HL-60/S4 treated with retinoic acid at 250 ng/mL for 4 days and 3 days (cell line): ENCODE data around the gene ADAMTS6.

Experiments
- in situ Hi-C: fragments of 300-500 bp; cut with MboI; formaldehyde crosslinking; loops from 2 replicates; pipeline ENCODE4 v1.7.0; 2022; ENCODE audit warnings: low sequenced_read_pairs

Gene ADAMTS6

GRCh38 chr5:65481635-65482295, at the start of gene ADAMTS6:
Gene ADAMTS6, minus strand, starts transcription at chr5:65481920. Its CDS starts 8,247 bp downstream, at chr5:65473673.
- in situ Hi-C loops: loop anchor here (25.0 kb wide), 1 partner anchor 669 kb away; no protein-coding TSS in a partner anchor

- in situ Hi-C loops: no loop called here
Observed at GRCh38 chr5:65530904-65531303, 49.2 kb upstream of the ADAMTS6 start.

GRCh38 chr5:65525726-65526125, 44.0 kb upstream of the ADAMTS6 start:
- in situ Hi-C loops: no loop called here

- in situ Hi-C loops: no loop called here
Observed at GRCh38 chr5:65512170-65512937, 30.6 kb upstream of the ADAMTS6 start.

GRCh38 chr5:65508978-65509377, 27.3 kb upstream of the ADAMTS6 start:
- in situ Hi-C loops: no loop called here

GRCh38 chr5:65506961-65507360, 25.2 kb upstream of the ADAMTS6 start:
- in situ Hi-C loops: no loop called here

GRCh38 chr5:65489119-65489518, 7.4 kb upstream of the ADAMTS6 start:
- in situ Hi-C loops: loop anchor here (25.0 kb wide), 1 partner anchor 677 kb away; no protein-coding TSS in a partner anchor

- in situ Hi-C loops: loop anchor here (25.0 kb wide), 1 partner anchor 676 kb away; no protein-coding TSS in a partner anchor
Observed at GRCh38 chr5:65488038-65488687, 6.4 kb upstream of the ADAMTS6 start.

- in situ Hi-C loops: loop anchor here (25.0 kb wide), 1 partner anchor 675 kb away; no protein-coding TSS in a partner anchor
Observed at GRCh38 chr5:65486803-65487202, 5.1 kb upstream of the ADAMTS6 start.

GRCh38 chr5:65485405-65485804, 3.7 kb upstream of the ADAMTS6 start:
- in situ Hi-C loops: loop anchor here (25.0 kb wide), 1 partner anchor 673 kb away; no protein-coding TSS in a partner anchor

- in situ Hi-C loops: loop anchor here (25.0 kb wide), 1 partner anchor 671 kb away; no protein-coding TSS in a partner anchor
Observed at GRCh38 chr5:65483546-65484346, 2.0 kb upstream of the ADAMTS6 start.

GRCh38 chr5:65482736-65483545, 1.2 kb upstream of the ADAMTS6 start:
- in situ Hi-C loops: loop anchor here (25.0 kb wide), 1 partner anchor 671 kb away; no protein-coding TSS in a partner anchor

- in situ Hi-C loops: loop anchor here (25.0 kb wide), 1 partner anchor 670 kb away; no protein-coding TSS in a partner anchor
Observed at GRCh38 chr5:65482296-65482735, 596 bp upstream of the ADAMTS6 start.

- in situ Hi-C loops: loop anchor here (25.0 kb wide), 1 partner anchor 669 kb away; no protein-coding TSS in a partner anchor
Observed at GRCh38 chr5:65481171-65481581, 544 bp downstream of the ADAMTS6 start.

GRCh38 chr5:65480306-65480865, 1.3 kb downstream of the ADAMTS6 start:
- in situ Hi-C loops: loop anchor here (25.0 kb wide), 1 partner anchor 668 kb away; no protein-coding TSS in a partner anchor

GRCh38 chr5:65479527-65479926, 2.2 kb downstream of the ADAMTS6 start:
- in situ Hi-C loops: loop anchor here (25.0 kb wide), 1 partner anchor 667 kb away; no protein-coding TSS in a partner anchor

GRCh38 chr5:65478336-65478735, 3.4 kb downstream of the ADAMTS6 start:
- in situ Hi-C loops: loop anchor here (25.0 kb wide), 1 partner anchor 666 kb away; no protein-coding TSS in a partner anchor

GRCh38 chr5:65475895-65476294, 5.8 kb downstream of the ADAMTS6 start:
- in situ Hi-C loops: loop anchor here (25.0 kb wide), 1 partner anchor 664 kb away; no protein-coding TSS in a partner anchor

- in situ Hi-C loops: loop anchor here (25.0 kb wide), 1 partner anchor 663 kb away; no protein-coding TSS in a partner anchor
Observed at GRCh38 chr5:65475336-65475735, 6.4 kb downstream of the ADAMTS6 start.
